Parathyroid adenoma (tissue), 2 donors: Measurements from ENCODE around the gene GPR162.
A peak's percentile ranks its signal among the peaks of the same experiment; 100 is the strongest.

Experiments used
- H2AFZ ChIP-seq: fragments of 300-600 bp; sonication (generic); one replicate; pipeline ENCODE4 v1.7.0; 2017; ENCODE audit warnings: antibody characterized with exemption, mild to moderate bottlenecking
- H3K27ac ChIP-seq: fragments of 300-600 bp; sonication (generic); one replicate; pipeline ENCODE4 v1.7.0; 2017
- H3K27me3 ChIP-seq: fragments of 300-600 bp; sonication (generic); one replicate; pipeline ENCODE4 v1.7.0; 2017; ENCODE audit warnings: low read length; ENCODE audit not compliant: control insufficient read depth, insufficient read depth
- H3K36me3 ChIP-seq: fragments of 300-600 bp; sonication (generic); one replicate; pipeline ENCODE4 v1.7.0; 2017; ENCODE audit warnings: low read length; ENCODE audit not compliant: control insufficient read depth, insufficient read depth
- H3K4me1 ChIP-seq: fragments of 300-600 bp; sonication (generic); one replicate; pipeline ENCODE4 v1.7.0; 2017; ENCODE audit warnings: control low read depth
- H3K4me2 ChIP-seq: fragments of 300-600 bp; sonication (generic); one replicate; pipeline ENCODE4 v1.7.0; 2017; ENCODE audit warnings: low read length
- H3K4me3 ChIP-seq: fragments of 300-600 bp; sonication (generic); one replicate; pipeline ENCODE4 v1.7.0; 2017; ENCODE audit warnings: low read depth, low read length
- H3K79me2 ChIP-seq: fragments of 300-600 bp; sonication (generic); one replicate; pipeline ENCODE4 v1.7.0; 2017; ENCODE audit warnings: control low read depth
- H3K9ac ChIP-seq: fragments of 300-600 bp; sonication (generic); one replicate; pipeline ENCODE4 v1.7.0; 2017; ENCODE audit warnings: mild to moderate bottlenecking
- H3K9me3 ChIP-seq: fragments of 300-600 bp; sonication (generic); one replicate; pipeline ENCODE4 v1.7.0; 2017; ENCODE audit warnings: low read length; ENCODE audit not compliant: control insufficient read depth
- TF ChIP-seq, protein P1 (sequence below): fragments of 300-600 bp; sonication (generic); IDR thresholded peaks from one replicate; pipeline ENCODE4 v1.7.0; 2017; ENCODE audit warnings: antibody characterized with exemption, mild to moderate bottlenecking
- donor health status: primary hyperparathyroidism.

Gene GPR162, protein sequence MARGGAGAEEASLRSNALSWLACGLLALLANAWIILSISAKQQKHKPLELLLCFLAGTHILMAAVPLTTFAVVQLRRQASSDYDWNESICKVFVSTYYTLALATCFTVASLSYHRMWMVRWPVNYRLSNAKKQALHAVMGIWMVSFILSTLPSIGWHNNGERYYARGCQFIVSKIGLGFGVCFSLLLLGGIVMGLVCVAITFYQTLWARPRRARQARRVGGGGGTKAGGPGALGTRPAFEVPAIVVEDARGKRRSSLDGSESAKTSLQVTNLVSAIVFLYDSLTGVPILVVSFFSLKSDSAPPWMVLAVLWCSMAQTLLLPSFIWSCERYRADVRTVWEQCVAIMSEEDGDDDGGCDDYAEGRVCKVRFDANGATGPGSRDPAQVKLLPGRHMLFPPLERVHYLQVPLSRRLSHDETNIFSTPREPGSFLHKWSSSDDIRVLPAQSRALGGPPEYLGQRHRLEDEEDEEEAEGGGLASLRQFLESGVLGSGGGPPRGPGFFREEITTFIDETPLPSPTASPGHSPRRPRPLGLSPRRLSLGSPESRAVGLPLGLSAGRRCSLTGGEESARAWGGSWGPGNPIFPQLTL

DNA sequence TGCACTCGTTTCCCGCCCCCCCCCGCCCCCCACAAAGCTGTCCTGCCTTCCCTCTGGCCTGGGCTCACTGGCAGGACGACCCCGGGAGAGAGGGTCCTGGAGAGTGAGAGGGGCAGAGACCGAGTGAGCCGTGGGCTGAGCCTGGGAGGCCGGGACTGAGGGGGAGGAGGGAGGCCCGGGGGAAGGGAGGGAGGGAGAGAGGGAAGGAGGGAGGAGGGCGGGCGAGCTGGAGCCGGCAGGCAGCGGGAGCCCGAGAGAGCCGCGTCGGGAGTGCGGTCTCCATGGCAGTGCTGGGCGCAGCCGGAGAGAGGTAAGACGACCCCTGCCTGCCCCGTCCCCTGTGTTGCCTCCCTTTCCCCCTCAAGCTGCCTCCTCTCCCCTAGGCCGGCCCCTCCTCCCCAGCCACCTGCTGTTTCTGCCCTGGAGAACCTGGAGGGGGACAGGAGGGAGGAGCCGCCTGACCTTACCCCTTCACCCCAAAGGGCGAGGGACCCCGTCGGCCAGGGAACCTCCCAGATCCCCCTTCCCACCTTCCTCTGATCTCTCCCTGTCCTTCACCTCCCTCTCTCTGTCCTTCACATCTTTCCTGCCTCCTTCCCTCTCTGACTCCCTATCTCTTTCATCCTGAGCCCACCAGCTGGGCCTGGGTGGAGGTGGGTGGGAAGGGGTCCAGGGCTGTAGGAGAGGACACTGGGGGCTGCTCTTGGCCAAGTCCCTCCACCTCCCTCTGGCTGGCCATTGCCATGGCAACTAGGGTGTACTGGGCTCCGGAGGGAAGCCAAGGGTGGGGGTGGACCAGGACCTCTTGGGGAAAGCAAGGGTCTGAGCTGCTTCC is at the start of gene GPR162:
GPR162 (plus strand) TSS at position 231 of the 835 bp plus-strand sequence. CDS start 2,078 bp downstream, outside the sequence.
- Histone ChIP-seq H3K4me1 (peaks cover 8% of the 10 kb centered on the region), H3K9me3 (no peaks in the 10 kb centered on the region), H3K4me2 (peak within 1 kb of the TSS; percentile 86), H3K27ac (peak within 1 kb of the TSS; percentile 31), H3K4me3 (peak within 1 kb of the TSS; percentile 69), H2AFZ (peak within 1 kb of the TSS; percentile 70), H3K36me3 (no peaks in the 10 kb centered on the region), H3K27me3 (no peaks in the 10 kb centered on the region), H3K79me2 (no peaks in the 10 kb centered on the region), H3K9ac (no peak within 1 kb of the TSS)
- TF ChIP-seq, protein P1, sequence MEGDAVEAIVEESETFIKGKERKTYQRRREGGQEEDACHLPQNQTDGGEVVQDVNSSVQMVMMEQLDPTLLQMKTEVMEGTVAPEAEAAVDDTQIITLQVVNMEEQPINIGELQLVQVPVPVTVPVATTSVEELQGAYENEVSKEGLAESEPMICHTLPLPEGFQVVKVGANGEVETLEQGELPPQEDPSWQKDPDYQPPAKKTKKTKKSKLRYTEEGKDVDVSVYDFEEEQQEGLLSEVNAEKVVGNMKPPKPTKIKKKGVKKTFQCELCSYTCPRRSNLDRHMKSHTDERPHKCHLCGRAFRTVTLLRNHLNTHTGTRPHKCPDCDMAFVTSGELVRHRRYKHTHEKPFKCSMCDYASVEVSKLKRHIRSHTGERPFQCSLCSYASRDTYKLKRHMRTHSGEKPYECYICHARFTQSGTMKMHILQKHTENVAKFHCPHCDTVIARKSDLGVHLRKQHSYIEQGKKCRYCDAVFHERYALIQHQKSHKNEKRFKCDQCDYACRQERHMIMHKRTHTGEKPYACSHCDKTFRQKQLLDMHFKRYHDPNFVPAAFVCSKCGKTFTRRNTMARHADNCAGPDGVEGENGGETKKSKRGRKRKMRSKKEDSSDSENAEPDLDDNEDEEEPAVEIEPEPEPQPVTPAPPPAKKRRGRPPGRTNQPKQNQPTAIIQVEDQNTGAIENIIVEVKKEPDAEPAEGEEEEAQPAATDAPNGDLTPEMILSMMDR: no peak

DNA sequence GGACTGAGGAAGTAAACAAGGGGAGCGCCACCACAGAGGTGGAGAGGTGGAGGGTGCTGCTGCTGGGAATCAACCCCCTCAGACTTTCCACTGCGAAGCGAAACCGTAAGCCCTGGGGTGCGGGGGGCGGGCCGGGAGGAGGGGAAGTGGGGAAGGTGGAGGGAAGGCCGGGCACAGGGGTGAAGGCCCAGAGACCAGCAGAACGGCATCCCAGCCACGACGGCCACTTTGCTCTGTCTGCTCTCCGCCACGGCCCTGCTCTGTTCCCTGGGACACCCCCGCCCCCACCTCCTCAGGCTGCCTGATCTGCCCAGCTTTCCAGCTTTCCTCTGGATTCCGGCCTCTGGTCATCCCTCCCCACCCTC is 49.3 kb upstream of the GPR162 start, which contains the start of gene LAG3:
LAG3 (plus strand) TSS at position 190 of the 365 bp plus-strand sequence. CDS start 333 bp downstream, outside the sequence.
- no peaks in the 10 kb centered on the region for H3K9me3 ChIP-seq
- no peaks in the 10 kb centered on the region for H3K27me3 ChIP-seq
- H2AFZ ChIP-seq: no peak within 1 kb of the TSS
- H3K9ac ChIP-seq: no peak within 1 kb of the TSS
- TF ChIP-seq, protein P1: no peak
- no peaks in the 10 kb centered on the region for H3K36me3 ChIP-seq
- H3K4me2 ChIP-seq: no peak within 1 kb of the TSS
- H3K4me3 ChIP-seq: no peak within 1 kb of the TSS
- H3K79me2 ChIP-seq: peaks cover 4% of the 10 kb centered on the region
- peaks cover 27% of the 10 kb centered on the region for H3K4me1 ChIP-seq
- H3K27ac ChIP-seq: peak within 1 kb of the TSS; percentile 50

DNA sequence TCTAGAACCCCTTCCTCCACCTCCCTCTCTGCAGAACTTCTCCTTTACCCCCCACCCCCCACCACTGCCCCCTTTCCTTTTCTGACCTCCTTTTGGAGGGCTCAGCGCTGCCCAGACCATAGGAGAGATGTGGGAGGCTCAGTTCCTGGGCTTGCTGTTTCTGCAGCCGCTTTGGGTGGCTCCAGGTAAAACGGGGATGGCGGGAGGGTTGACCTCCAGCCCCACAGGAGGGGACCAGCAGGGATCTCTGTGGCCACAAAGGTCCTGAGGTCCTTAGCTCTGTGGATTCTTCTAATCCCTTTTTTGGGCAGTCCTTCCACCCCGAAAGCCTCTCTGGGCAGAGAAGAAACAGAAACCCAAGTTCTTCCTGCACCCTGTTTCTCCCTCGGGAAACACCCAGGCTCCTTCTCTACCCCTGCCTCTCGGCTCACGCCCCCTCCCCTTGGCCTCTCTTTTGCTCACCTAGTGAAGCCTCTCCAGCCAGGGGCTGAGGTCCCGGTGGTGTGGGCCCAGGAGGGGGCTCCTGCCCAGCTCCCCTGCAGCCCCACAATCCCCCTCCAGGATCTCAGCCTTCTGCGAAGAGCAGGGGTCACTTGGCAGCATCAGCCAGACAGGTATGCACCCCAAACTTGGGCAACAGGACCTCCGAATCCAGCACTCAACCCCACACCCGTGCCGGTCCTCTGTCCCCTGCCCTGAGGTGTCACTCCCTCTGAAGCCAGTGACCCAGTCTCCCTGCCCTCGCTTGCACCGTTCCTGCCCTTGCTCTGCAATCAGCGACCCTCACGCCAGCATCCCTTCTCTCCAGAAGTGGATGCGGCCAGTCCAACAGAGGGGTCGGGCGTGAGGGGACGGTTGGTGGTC is 48.7 kb upstream of the GPR162 start:
- H3K79me2 ChIP-seq: no peaks in the 10 kb centered on the region
- no peak overlapping the region for H3K27ac ChIP-seq
- no peak overlapping the region for H3K9ac ChIP-seq
- no peak overlapping the region for H3K4me2 ChIP-seq
- no peaks in the 10 kb centered on the region for H3K36me3 ChIP-seq
- no peak overlapping the region for H2AFZ ChIP-seq
- TF ChIP-seq, protein P1: no peak
- peaks cover 32% of the 10 kb centered on the region for H3K4me1 ChIP-seq
- H3K4me3 ChIP-seq: no peak overlapping the region
- H3K9me3 ChIP-seq: no peaks in the 10 kb centered on the region
- H3K27me3 ChIP-seq: no peaks in the 10 kb centered on the region

DNA sequence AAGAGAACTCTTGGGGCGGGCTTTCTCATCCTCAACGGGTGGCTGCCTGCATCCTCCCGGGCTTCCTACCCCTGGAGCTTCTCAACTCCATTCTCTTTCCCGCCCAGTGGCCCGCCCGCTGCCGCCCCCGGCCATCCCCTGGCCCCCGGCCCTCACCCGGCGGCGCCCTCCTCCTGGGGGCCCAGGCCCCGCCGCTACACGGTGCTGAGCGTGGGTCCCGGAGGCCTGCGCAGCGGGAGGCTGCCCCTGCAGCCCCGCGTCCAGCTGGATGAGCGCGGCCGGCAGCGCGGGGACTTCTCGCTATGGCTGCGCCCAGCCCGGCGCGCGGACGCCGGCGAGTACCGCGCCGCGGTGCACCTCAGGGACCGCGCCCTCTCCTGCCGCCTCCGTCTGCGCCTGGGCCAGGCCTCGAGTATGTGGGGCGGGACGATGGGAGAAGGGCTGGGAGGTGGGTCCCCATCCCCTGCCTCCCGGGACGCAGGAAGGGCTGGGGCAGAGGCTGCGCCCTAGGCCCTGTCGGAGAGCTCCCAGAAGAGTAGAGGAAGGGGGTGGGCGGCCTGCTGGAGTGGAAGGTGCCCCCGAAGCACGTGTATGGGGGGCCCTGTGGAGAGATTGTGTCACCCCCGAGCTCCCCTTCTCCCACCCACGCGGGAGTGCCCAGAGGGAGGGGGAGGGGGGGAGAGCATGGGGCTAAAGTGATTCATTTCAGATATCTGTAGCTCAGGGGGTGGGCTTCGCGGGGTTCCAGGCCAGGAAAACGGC is 47.9 kb upstream of the GPR162 start:
- peaks cover 28% of the 10 kb centered on the region for H3K4me1 ChIP-seq
- no peak overlapping the region for H3K4me3 ChIP-seq
- no peak overlapping the region for H3K9ac ChIP-seq

More for the DNA sequence above, 47.9 kb upstream of the GPR162 start:
- H3K27me3 ChIP-seq: no peaks in the 10 kb centered on the region
- H3K79me2 ChIP-seq: no peaks in the 10 kb centered on the region
- no peaks in the 10 kb centered on the region for H3K9me3 ChIP-seq
- H3K36me3 ChIP-seq: no peaks in the 10 kb centered on the region
- TF ChIP-seq, protein P1: no peak
- no peak overlapping the region for H2AFZ ChIP-seq
- H3K27ac ChIP-seq: no peak overlapping the region
- no peak overlapping the region for H3K4me2 ChIP-seq
